Measurements from ENCODE around the gene FBXW10. TPM values are rescaled to one million over a fixed set of nuclear protein-coding genes. Genes with fewer than 3 reads are reported as not detected.
A peak's percentile ranks its signal among the peaks of the same experiment; 100 is the strongest.
"Not testable (repeated sequence)": the region's sequence is repeated elsewhere in the genome, so short reads cannot be mapped to it uniquely, and the experiment has no call there.

The FBXW10 gene
- total and polyA plus RNA-seq, 4 donors, result 0.20 to 0.74 (median 0.47) TPM

DNA sequence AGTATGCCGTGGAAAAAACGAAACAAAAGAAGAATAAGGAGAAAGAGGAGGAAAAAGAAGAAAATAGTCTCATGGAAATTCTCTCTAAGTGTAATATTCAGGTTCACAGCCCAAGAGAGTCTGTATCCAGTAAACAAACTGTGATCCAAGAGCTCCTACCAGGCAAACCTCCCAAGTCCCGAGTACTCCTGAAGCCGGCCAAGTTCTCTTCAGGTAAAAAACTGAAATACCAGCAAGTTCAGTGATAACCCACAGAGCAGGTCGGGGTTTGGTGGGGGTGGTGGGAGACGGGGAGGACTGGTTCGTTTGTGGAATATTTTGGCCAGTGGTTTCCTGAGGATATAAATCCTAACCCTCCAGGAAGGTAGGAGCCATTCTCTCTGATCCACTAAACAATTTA, 28.6 kb downstream of the FBXW10 start:
- WGBS, 2 donors, result 74 to 75% methylated on average over 7 of the region's 7 CpGs
- Histone ChIP-seq H3K27ac (ENCODE audit: low read depth in 1 of 2, low read length in 1 of 2) (no peak overlapping the region), H3K36me3 (ENCODE audit: control insufficient read depth in 4 of 4, insufficient read depth in 4 of 4, low read length in 4 of 4) (no peaks in the 10 kb centered on the region), H3K4me1 (ENCODE audit: control insufficient read depth in 5 of 5, insufficient read depth in 5 of 5, low read length in 5 of 5) (no peaks in the 10 kb centered on the region), H3K27me3 (ENCODE audit: control insufficient read depth in 3 of 3, insufficient read depth in 3 of 3, low read length in 2 of 3) (no peaks in the 10 kb centered on the region), H3K4me3 (no peak overlapping the region), H3K9ac (ENCODE audit: insufficient read depth in 1 of 2, low read length in 2 of 2) (no peak overlapping the region), H3K9me3 (ENCODE audit: control insufficient read depth in 4 of 4, insufficient read depth in 3 of 4, low read length in 3 of 4) (no peaks in the 10 kb centered on the region)
- DNase-seq (no peak), ATAC-seq (ENCODE audit: insufficient read depth, low FRiP score) (no peak)
- TF ChIP-seq, protein P1, sequence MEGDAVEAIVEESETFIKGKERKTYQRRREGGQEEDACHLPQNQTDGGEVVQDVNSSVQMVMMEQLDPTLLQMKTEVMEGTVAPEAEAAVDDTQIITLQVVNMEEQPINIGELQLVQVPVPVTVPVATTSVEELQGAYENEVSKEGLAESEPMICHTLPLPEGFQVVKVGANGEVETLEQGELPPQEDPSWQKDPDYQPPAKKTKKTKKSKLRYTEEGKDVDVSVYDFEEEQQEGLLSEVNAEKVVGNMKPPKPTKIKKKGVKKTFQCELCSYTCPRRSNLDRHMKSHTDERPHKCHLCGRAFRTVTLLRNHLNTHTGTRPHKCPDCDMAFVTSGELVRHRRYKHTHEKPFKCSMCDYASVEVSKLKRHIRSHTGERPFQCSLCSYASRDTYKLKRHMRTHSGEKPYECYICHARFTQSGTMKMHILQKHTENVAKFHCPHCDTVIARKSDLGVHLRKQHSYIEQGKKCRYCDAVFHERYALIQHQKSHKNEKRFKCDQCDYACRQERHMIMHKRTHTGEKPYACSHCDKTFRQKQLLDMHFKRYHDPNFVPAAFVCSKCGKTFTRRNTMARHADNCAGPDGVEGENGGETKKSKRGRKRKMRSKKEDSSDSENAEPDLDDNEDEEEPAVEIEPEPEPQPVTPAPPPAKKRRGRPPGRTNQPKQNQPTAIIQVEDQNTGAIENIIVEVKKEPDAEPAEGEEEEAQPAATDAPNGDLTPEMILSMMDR (IDR thresholded peaks at IDR 0.05; ENCODE audit: control extremely low read depth, extremely low read depth), result no peak

DNA sequence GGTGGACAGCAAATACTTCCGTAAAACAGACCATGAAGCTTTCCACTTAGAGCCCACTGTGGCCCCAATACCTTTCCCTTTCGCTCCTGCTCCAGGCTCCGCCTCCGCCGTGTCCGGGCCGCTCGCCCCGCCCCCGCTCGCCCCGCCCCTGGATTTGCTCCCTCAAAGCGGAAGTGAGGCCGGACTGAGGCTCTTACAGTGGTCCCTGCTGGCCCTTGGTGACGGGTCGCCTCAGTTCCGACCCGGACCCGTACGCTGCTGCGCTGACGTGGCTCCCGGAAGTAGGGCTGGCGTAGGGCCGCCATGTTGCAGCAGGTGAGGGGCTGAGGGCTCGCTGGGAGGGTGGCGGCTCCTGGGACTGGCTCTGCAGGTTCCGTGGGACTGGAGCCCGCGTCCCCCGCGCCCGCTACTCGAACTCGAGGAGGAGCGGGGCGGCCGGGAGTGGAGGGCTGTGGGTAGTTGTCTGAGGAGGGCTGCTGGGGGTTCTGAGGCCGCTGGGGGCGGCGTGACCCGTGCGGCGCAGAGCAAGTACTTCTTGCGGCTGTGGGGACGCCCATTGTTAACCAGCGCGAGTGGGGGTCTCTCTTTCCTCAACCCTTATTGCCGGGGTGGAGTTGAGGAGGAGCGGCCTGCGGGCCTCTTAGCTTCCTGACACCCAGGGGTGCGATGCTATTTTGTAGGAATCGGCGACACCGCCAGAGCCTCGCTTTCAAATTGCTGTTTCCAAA, 37.3 kb downstream of the FBXW10 start, which contains the start of gene TVP23B:
TSS of gene TVP23B (plus strand) at position 193 of the 728 bp plus-strand sequence. CDS start at position 304, 111 bp downstream.
- WGBS, 2 donors, result 0 to 1% methylated on average over 41 to 55 of the region's 56 CpGs
- Histone ChIP-seq H3K9ac (ENCODE audit: insufficient read depth in 1 of 2, low read length in 2 of 2) (peak within 1 kb of the TSS; percentile 37 to 71), H3K27ac (ENCODE audit: low read depth in 1 of 2, low read length in 1 of 2) (peak within 1 kb of the TSS; percentile 56 to 91), H3K4me3 (peak within 1 kb of the TSS; percentile 56)
- H3K36me3 ChIP-seq (ENCODE audit: control insufficient read depth in 4 of 4, insufficient read depth in 4 of 4, low read length in 4 of 4); H3K27me3 ChIP-seq (ENCODE audit: control insufficient read depth in 3 of 3, insufficient read depth in 3 of 3, low read length in 2 of 3); H3K9me3 ChIP-seq (ENCODE audit: control insufficient read depth in 4 of 4, insufficient read depth in 3 of 4, low read length in 3 of 4); H3K4me1 ChIP-seq (ENCODE audit: control insufficient read depth in 5 of 5, insufficient read depth in 5 of 5, low read length in 5 of 5): not testable (repeated sequence)
- ATAC-seq (ENCODE audit: insufficient read depth, low FRiP score) (peak; percentile 98), DNase-seq (peak; percentile 96 to 97 (median 97))

DNA sequence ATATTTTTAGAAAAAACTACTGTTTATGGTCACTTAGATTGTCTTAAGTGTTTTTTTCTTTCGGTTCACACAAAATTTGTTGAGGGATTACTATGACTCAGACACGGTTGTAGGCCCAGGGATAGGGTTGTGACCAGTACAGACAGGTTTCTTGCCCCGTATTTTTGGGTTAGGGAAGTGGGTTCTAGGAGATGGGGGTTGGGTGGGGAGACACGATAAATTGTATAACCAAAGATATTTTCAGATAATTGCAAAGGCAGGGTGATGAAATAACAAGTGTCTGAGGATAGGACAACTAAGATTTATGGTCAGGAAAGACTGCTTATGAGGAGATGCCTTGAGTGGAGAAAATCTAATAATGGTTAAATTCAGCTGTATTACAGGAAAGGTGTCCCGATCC, 38.0 kb downstream of the FBXW10 start:
- 0 to 5% methylated on average over 3 of the region's 5 CpGs for WGBS, 2 donors
- not testable (repeated sequence) for H3K27ac ChIP-seq (ENCODE audit: low read depth in 1 of 2, low read length in 1 of 2); H3K4me1 ChIP-seq (ENCODE audit: control insufficient read depth in 5 of 5, insufficient read depth in 5 of 5, low read length in 5 of 5); H3K27me3 ChIP-seq (ENCODE audit: control insufficient read depth in 3 of 3, insufficient read depth in 3 of 3, low read length in 2 of 3); ATAC-seq (ENCODE audit: insufficient read depth, low FRiP score); H3K9me3 ChIP-seq (ENCODE audit: control insufficient read depth in 4 of 4, insufficient read depth in 3 of 4, low read length in 3 of 4); H3K36me3 ChIP-seq (ENCODE audit: control insufficient read depth in 4 of 4, insufficient read depth in 4 of 4, low read length in 4 of 4); H3K4me3 ChIP-seq; DNase-seq
- peak overlapping the region in 1 of 2 donors; percentile 37 for H3K9ac ChIP-seq (ENCODE audit: insufficient read depth in 1 of 2, low read length in 2 of 2)

DNA sequence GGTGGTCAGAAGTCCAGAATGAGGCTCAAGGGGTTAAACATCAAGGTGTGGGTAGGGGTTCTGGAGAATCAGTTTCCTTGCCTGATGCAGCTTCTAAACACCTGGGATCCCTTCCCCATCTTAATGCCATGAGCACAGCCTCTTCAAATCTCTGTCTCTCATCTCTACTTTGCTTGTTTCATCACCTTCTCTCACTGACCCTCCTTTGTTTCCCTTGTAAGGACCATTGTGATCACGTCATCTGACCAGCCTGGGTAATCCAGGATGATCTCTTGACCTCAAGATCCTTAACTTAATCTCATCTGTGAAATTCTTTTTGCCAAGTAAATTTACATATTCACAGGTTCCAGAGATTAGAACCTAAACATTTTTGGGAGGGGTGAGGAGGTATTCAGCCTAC, 42.1 kb downstream of the FBXW10 start:
- ATAC-seq (ENCODE audit: insufficient read depth, low FRiP score); H3K9ac ChIP-seq (ENCODE audit: insufficient read depth in 1 of 2, low read length in 2 of 2); H3K27me3 ChIP-seq (ENCODE audit: control insufficient read depth in 3 of 3, insufficient read depth in 3 of 3, low read length in 2 of 3); H3K4me3 ChIP-seq; DNase-seq; H3K4me1 ChIP-seq (ENCODE audit: control insufficient read depth in 5 of 5, insufficient read depth in 5 of 5, low read length in 5 of 5); H3K9me3 ChIP-seq (ENCODE audit: control insufficient read depth in 4 of 4, insufficient read depth in 3 of 4, low read length in 3 of 4); H3K27ac ChIP-seq (ENCODE audit: low read depth in 1 of 2, low read length in 1 of 2); H3K36me3 ChIP-seq (ENCODE audit: control insufficient read depth in 4 of 4, insufficient read depth in 4 of 4, low read length in 4 of 4): not testable (repeated sequence)
- 68 to 89% methylated on average over 1 of the region's 1 CpG for WGBS, 2 donors

DNA sequence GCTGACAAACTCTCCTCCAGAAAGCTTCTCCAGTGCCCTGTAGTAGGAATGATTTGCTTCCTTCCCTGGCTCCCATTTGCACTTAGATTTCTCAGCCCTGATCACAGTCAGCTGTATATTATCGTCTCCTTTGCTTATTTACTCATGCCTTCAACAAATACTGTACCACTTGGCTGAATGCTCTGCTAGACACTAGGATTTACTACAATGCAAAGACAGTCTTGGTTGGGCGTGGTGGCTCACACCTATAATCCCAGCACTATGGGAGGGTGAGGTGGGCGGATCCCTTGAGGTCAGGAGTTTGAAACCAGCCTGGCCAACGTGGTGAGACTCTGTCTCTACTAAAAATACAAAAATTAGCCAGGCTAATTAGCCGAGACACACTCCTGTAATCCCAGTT, 43.0 kb downstream of the FBXW10 start:
- H3K27ac ChIP-seq (ENCODE audit: low read depth in 1 of 2, low read length in 1 of 2); H3K36me3 ChIP-seq (ENCODE audit: control insufficient read depth in 4 of 4, insufficient read depth in 4 of 4, low read length in 4 of 4); H3K4me3 ChIP-seq; H3K4me1 ChIP-seq (ENCODE audit: control insufficient read depth in 5 of 5, insufficient read depth in 5 of 5, low read length in 5 of 5); H3K9ac ChIP-seq (ENCODE audit: insufficient read depth in 1 of 2, low read length in 2 of 2); H3K27me3 ChIP-seq (ENCODE audit: control insufficient read depth in 3 of 3, insufficient read depth in 3 of 3, low read length in 2 of 3); H3K9me3 ChIP-seq (ENCODE audit: control insufficient read depth in 4 of 4, insufficient read depth in 3 of 4, low read length in 3 of 4); ATAC-seq (ENCODE audit: insufficient read depth, low FRiP score); DNase-seq: not testable (repeated sequence)
- WGBS, 2 donors, result 79 to 92% methylated on average over 4 of the region's 5 CpGs

DNA sequence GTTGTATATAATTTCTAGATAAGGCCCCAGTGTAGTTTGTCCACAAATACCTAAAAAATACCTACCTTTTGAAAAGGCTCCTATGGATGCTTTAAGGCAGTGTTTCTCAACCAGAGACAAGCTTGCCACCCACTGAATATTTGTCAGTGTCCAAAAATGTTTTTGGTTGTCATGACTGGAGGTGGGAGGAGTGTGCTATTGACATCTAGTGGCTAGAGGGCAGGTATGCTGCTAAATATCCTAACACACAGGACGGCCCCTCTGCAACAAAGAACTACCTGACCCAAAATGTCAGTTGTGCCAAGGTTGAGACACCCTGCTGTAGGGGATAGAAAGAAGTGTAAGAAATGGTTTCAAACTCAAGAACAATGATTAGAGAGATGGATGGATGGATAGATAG, 47.5 kb downstream of the FBXW10 start:
- H3K27me3 ChIP-seq (ENCODE audit: control insufficient read depth in 3 of 3, insufficient read depth in 3 of 3, low read length in 2 of 3); DNase-seq; H3K9me3 ChIP-seq (ENCODE audit: control insufficient read depth in 4 of 4, insufficient read depth in 3 of 4, low read length in 3 of 4); ATAC-seq (ENCODE audit: insufficient read depth, low FRiP score); H3K9ac ChIP-seq (ENCODE audit: insufficient read depth in 1 of 2, low read length in 2 of 2); H3K36me3 ChIP-seq (ENCODE audit: control insufficient read depth in 4 of 4, insufficient read depth in 4 of 4, low read length in 4 of 4); H3K27ac ChIP-seq (ENCODE audit: low read depth in 1 of 2, low read length in 1 of 2); H3K4me3 ChIP-seq; H3K4me1 ChIP-seq (ENCODE audit: control insufficient read depth in 5 of 5, insufficient read depth in 5 of 5, low read length in 5 of 5): not testable (repeated sequence)
- 100% methylated on average over 1 of the region's 1 CpG; no CpG with 5 or more reads in 1 of the 2 donors for WGBS, 2 donors

DNA sequence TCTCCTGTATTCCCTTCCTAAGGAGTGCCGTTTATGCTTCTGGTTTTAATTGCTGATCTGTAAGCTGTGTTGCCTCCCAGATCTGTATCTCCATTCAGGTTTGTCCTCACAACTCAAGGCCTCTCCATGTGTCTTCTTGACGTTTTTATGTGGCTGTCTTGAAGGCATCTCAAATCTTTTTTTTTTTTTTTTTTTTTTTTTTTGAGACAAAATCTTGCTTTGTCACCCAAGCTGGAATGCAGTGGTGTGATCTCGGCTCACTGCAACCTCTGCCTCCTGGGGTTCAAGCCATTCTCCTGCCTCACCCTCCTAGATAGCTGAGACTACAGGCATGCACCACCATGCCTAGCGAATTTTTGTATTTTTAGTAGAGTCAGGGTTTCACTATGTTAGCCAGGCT, 51.0 kb downstream of the FBXW10 start:
- not testable (repeated sequence) for H3K27me3 ChIP-seq (ENCODE audit: control insufficient read depth in 3 of 3, insufficient read depth in 3 of 3, low read length in 2 of 3); DNase-seq; H3K4me1 ChIP-seq (ENCODE audit: control insufficient read depth in 5 of 5, insufficient read depth in 5 of 5, low read length in 5 of 5); H3K9me3 ChIP-seq (ENCODE audit: control insufficient read depth in 4 of 4, insufficient read depth in 3 of 4, low read length in 3 of 4); H3K9ac ChIP-seq (ENCODE audit: insufficient read depth in 1 of 2, low read length in 2 of 2); H3K4me3 ChIP-seq; H3K27ac ChIP-seq (ENCODE audit: low read depth in 1 of 2, low read length in 1 of 2); H3K36me3 ChIP-seq (ENCODE audit: control insufficient read depth in 4 of 4, insufficient read depth in 4 of 4, low read length in 4 of 4); ATAC-seq (ENCODE audit: insufficient read depth, low FRiP score)
- 68 to 76% methylated on average over 4 of the region's 4 CpGs for WGBS, 2 donors
